ENCODE data around the gene UROS. TPM values are rescaled to one million over a fixed set of nuclear protein-coding genes. Genes with fewer than 3 reads are reported as not detected.

Gene UROS
- total RNA-seq, 3 donors from 2014 or later: 23.9 to 30.9 (median 27.5) TPM

DNA sequence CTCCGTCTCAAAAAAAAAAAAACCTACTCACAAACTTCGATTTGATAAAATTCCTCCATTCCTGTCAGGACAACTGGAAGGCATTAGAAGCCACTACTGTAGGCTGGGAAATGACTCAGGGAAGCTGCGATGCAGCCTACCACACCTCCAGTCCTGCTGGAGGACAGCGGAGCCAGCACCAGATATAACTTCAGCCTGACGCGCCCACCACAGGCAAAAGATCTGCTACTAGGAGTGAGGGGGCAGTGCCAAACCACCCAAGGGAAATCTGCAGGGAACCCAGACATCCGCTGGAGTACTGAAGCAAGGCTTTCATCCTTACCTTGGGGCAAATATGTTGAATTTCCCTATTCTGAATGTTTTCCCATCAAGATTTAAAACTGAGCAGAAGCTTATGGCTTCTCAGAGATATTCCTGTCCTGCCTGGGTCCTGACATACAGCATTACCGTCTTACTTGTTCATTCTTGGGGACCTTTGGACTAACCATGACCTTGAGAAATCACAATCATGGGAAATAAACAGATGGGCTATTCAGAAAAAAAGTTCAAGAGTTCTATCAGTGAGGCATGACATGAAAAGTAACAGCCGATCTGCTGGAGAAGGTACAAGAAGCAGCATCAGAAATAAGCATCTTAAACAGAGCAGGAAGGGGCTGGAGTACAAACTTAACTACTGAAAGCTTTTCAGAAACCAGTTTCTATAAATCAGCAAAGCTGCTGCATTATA lies 20.7 kb upstream of the UROS start:
- Histone ChIP-seq H3K36me3 (ENCODE audit: low read depth) (peaks cover 9% of the 10 kb centered on the region), H3K4me1 (ENCODE audit: low read depth) (no peaks in the 10 kb centered on the region), H3K4me3 (no peak overlapping the region), H3K9me3 (no peaks in the 10 kb centered on the region)
- no peak for ATAC-seq
- TF ChIP-seq, protein P1, sequence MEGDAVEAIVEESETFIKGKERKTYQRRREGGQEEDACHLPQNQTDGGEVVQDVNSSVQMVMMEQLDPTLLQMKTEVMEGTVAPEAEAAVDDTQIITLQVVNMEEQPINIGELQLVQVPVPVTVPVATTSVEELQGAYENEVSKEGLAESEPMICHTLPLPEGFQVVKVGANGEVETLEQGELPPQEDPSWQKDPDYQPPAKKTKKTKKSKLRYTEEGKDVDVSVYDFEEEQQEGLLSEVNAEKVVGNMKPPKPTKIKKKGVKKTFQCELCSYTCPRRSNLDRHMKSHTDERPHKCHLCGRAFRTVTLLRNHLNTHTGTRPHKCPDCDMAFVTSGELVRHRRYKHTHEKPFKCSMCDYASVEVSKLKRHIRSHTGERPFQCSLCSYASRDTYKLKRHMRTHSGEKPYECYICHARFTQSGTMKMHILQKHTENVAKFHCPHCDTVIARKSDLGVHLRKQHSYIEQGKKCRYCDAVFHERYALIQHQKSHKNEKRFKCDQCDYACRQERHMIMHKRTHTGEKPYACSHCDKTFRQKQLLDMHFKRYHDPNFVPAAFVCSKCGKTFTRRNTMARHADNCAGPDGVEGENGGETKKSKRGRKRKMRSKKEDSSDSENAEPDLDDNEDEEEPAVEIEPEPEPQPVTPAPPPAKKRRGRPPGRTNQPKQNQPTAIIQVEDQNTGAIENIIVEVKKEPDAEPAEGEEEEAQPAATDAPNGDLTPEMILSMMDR (IDR thresholded peaks at IDR 0.05): no peak
- intact Hi-C loops (cut with DNase I, micrococcal nuclease): no loop called here
- DNase-seq: no peak

GRCh38 chr10:125840955-125841354 lies 17.9 kb upstream of the UROS start:
- no peaks in the 10 kb centered on the region for H3K9me3 ChIP-seq
- TF ChIP-seq, protein P1 (IDR thresholded peaks at IDR 0.05): no peak
- H3K4me1 ChIP-seq (ENCODE audit: low read depth): no peaks in the 10 kb centered on the region
- no peak overlapping the region for H3K4me3 ChIP-seq
- DNase-seq: no peak
- H3K36me3 ChIP-seq (ENCODE audit: low read depth): peaks cover 9% of the 10 kb centered on the region
- intact Hi-C loops (cut with DNase I, micrococcal nuclease): no loop called here
- no peak for ATAC-seq

DNA sequence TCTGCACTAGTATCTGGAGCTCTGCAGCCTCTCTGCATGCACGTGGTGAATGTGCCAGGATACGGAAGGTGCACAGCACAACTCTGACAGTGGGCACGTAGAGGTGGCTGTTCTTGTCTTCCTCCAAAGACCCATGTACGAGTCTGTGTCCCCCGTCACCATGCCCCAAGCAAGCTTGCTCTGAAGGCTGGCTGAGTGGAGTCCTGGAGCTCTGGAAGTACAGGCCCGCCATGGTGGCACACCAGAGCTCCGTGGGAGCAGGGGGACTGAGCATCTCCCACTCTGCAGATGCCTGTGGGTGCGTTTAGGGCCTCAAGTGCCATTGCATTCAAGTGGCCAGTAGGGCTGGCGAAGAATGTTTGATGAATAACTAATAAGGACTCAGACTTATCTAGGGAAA lies 17.3 kb upstream of the UROS start:
- H3K9me3 ChIP-seq: no peaks in the 10 kb centered on the region
- H3K36me3 ChIP-seq (ENCODE audit: low read depth): peaks cover 9% of the 10 kb centered on the region
- H3K4me3 ChIP-seq: no peak overlapping the region
- ATAC-seq (no peak), DNase-seq (no peak)
- H3K4me1 ChIP-seq (ENCODE audit: low read depth): no peaks in the 10 kb centered on the region
- TF ChIP-seq, protein P1 (IDR thresholded peaks at IDR 0.05): no peak
- intact Hi-C loops (cut with DNase I, micrococcal nuclease): no loop called here

DNA sequence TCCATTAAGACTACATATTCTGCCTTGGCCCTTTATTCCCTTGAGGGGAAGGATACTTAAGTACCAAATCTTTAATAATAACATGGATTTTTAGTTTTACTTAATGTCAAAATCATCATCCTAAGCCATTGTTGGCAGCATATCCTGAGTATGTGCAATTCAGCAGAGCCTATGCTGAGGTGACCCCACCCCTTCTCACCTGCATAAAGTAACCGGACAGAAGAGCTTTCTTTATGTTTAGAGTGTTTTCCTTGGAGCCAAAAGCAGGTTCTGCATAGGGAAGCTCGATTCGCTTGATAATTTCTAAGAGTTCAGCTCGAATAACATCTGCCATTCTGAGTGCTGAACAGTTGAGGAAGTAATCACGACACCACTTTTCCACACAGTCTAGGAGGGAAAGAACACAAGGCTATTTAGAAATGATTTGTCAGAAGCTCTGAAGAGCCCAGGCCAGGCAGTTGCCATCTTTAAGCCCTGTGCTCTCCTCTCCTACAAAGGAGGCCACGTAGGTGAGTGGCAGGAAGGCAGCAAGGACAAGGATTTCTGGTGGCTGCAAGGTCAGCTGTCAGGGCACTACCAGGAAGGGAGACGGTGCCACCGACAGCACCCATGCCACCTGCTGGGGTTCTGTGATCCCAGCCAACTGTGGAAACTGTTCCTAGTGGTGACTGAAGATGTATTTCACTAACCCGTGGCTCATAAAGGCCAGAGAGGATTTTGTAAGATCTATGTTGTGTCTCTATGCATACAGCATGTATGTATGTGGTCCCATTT lies 15.9 kb upstream of the UROS start:
- H3K36me3 ChIP-seq (ENCODE audit: low read depth): peaks cover 9% of the 10 kb centered on the region
- intact Hi-C loops (cut with DNase I, micrococcal nuclease): no loop called here
- TF ChIP-seq, protein P1 (IDR thresholded peaks at IDR 0.05): no peak
- H3K4me1 ChIP-seq (ENCODE audit: low read depth): no peaks in the 10 kb centered on the region
- no peaks in the 10 kb centered on the region for H3K9me3 ChIP-seq
- H3K4me3 ChIP-seq: no peak overlapping the region
- DNase-seq (no peak), ATAC-seq (no peak)

- DNase-seq (no peak), ATAC-seq (no peak)
- TF ChIP-seq, protein P1 (IDR thresholded peaks at IDR 0.05): no peak
- H3K4me1 ChIP-seq (ENCODE audit: low read depth): no peaks in the 10 kb centered on the region
- peaks cover 9% of the 10 kb centered on the region for H3K36me3 ChIP-seq (ENCODE audit: low read depth)
- intact Hi-C loops (cut with DNase I, micrococcal nuclease): no loop called here
- no peak overlapping the region for H3K4me3 ChIP-seq
- H3K9me3 ChIP-seq: no peaks in the 10 kb centered on the region
These were observed 13.7 kb upstream of the UROS start for GRCh38 chr10:125836746-125837145.

Measured in mucosa of descending colon (tissue), 3 donors.